HEK293T (cell line): Measurements from ENCODE around the gene MCM5.

Experiments used
- CTBP1 ChIP-seq: fragments of 450-650 bp; IDR thresholded peaks from 2 replicates; pipeline ENCODE4 v1.6.1; 2016; ENCODE audit warnings: borderline replicate concordance
- SP1 ChIP-seq: fragments of 450-650 bp; IDR thresholded peaks from 2 replicates; pipeline ENCODE4 v1.6.1; 2017

DNA sequence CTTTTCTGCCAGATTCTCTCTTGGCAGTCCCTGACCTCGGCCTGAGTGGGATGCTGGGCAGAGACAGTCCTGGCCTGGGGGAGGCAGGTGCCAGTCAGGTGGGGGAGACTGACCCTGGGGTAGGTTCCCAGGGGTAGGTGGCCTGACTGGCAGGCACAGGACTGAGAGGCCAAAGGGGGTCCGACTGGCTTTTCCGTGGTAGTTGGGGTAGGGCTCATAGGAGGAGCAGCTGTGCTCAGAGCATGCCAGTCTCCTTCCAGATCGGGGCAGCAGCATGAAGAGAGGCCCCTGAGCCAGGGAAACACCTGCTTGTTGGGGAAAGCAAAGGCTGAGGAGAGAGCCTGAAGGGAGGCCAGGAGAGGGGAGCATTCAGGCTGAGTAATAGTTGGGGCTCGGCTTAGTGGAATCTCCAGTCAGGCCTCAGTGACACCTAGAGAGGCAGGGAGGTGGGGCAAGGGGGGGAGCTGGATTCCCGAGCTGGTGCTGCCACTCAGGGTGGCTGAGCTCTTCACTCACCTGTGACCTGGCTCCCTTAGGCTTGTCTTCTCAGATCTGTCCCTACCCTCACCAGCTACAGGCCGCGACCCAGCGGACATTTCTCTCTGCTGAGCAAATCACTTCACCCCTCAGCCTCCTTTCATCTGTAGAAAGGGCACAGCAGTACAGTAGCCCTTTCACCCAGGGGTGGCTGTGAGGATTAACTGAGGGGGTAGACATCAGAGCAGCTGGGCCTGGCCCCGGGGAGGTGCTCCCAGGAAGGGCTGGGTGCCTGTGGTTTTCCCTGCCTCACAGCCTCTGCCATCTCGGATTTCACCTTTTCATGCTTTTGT lies 26.2 kb downstream of the MCM5 start:
- TF ChIP-seq SP1 = no peak
- no peak for TF ChIP-seq CTBP1
